Activated T-helper 9 cell treated with anti-CD3 and anti-CD28 coated beads, Interleukin-2, amount 50 U/mL, for 16 hours (primary cell): ENCODE data around the gene UNC5B.
"Not testable (repeated sequence)": the region's sequence is repeated elsewhere in the genome, so short reads cannot be mapped to it uniquely, and the experiment has no call there.

Source experiments
- DNase-seq: peaks from one replicate; pipeline ENCODE4 v3.0.0-alpha.2; 2020; ENCODE audit warnings: low read depth

UNC5B gene

GRCh38 chr10:71268247-71268691 is 55.9 kb downstream of the UNC5B start:
- DNase-seq = no peak

DNA sequence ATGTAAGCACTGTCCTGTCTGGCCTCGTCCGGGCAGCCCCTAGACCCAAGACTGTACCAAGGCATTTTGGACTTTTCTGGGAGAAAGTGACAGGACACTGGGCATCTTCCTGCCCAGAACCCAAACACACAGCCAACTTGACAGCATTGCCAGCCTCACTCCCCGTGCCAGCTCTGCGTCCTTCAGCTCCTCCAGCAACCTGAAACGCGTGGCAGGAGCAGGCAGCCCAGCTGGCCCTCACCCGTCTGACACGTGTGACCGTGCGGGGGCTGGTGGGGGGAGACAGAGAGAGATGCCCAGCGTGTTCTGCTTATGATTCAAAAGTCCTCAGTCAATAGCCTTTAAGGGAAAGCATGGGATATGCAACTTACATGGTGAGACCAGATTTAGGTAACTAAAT is 56.4 kb downstream of the UNC5B start:
- no peak for DNase-seq

- no peak for DNase-seq
Measured at GRCh38 chr10:71269301-71270288, 57.2 kb downstream of the UNC5B start.

DNA sequence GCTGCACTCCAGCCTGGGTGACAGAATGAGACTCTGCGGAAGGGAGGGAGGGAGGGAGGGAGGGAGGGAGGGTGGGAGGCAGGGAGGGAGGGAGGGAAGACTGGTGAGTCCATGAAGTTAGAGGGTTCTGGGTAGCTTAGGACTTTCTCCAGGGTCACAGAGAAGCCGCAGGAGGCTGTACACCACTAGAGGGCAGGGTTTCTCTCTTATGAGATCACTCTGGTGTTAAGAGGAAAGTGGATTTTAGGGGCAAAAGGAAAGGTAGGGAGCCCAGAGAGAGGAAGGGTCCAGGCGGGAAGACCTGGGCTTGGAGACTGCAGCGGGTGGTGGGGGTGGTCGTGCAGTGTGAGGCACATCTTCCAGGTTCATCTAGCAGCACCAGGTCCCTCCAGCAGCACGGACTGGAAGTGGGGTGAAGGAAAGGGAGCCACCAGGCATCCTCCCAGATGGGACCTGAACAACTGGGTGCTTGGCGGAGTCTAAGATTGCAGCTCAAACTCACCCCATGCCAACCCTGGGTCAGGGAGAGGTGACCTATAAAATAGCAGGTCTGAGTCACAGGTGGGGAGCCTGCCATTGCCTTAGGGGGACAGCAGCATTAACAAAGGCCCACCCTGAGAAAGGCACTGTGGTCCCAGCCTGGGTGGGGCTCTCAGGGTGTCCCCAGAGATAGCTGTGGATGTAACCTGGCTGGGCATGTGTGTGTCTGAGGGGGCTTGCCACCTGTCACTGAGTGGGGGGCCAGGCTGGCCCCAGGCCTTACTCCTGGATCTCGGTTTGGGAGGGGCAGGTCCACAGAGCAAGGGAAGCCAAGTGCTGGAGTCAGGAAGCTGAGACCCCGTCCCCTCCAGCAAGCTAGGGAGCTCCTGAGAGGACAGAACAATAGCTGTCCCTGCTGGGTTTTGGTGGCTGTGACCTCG is 58.2 kb downstream of the UNC5B start:
- DNase-seq = no peak

DNA sequence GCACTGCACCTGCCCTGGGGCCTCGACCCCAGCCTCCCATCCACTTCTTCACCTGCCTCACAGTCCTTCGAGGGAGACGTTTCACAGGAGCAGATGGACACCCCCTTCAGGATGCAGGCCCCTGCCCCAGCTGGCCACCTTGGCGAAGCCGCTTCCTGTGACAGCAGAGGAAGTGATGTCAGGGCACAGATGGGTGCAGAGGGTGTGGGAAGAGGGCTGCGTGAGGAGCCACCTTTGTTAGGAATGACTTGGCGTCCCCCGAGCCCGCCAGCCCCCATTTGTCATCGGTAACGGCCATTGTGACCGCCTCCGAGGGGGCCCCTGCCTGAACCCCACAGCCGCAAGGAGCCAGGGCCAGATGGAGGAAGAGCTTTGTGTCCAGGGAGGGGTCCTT is 59.3 kb downstream of the UNC5B start:
- DNase-seq = no peak

- no peak for DNase-seq
Measured at GRCh38 chr10:71272056-71272771, 59.8 kb downstream of the UNC5B start.

DNA sequence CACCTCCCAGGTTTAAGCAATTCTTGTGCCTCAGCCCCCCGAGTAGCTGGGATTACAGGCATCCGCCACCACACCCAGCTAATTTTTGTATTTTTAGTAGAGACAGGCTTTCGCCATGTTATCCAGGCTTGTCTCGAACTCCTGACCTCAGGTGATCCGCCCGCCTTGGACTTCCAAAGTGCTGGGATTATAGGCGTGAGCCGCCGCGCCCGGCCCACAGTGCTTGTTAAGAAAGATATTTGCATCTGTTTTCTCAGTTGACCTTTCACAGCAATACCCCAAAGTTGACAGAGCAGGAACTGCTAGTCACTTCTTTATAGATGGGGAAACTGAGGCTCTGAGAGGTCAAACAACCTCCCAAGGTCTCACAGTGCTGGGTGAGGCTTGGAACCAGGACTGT is 60.6 kb downstream of the UNC5B start:
- not testable (repeated sequence) for DNase-seq

GRCh38 chr10:71273506-71273905 is 61.1 kb downstream of the UNC5B start:
- DNase-seq = no peak

GRCh38 chr10:71274901-71275796 is 62.8 kb downstream of the UNC5B start:
- no peak for DNase-seq

DNA sequence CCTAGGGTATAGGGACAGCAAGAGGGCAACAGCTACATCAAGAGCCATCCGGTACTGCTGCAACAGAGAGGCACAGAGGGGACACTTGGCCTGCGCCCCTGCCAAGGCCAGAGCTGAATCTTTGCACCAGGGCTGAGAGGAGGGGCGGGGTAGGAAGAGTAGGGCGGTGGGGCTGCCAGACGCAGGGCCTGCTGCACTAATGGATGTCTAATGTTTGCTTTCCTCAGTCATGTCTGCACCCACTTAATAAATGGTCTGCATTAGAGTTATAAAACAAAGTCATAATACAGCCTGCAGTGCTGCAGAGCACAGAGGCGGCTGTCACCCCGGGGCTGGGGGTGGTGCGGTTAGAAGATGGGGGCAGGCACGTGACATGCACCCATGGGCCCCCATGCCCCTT is 64.5 kb downstream of the UNC5B start:
- no peak for DNase-seq

GRCh38 chr10:71277914-71278665 is 65.7 kb downstream of the UNC5B start:
- no peak for DNase-seq

GRCh38 chr10:71278691-71279588 is 66.6 kb downstream of the UNC5B start:
- no peak for DNase-seq

- DNase-seq = no peak
Measured at GRCh38 chr10:71279590-71280170, 67.3 kb downstream of the UNC5B start.

- no peak for DNase-seq
Measured at GRCh38 chr10:71280216-71280615, 67.8 kb downstream of the UNC5B start.

DNA sequence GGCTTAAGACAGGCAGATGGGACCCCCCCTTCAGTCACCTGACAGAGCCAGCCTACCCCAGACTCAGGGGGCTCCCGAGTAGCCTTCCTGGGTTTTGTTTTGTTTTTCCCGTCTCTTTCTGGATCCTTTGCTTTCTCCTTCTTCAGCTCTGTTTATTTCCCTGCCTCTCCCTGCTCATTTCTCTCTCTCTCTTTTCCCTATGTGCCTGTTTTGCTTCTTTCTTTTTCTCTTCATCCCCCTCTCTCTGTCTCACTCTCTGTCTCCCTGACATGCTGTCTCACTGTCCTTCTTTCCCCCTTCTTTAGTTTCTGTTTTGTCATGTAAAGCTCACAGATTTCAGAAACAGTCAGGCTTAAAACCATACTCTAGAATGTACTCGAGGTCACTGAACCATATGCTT is 68.5 kb downstream of the UNC5B start:
- DNase-seq = no peak

DNA sequence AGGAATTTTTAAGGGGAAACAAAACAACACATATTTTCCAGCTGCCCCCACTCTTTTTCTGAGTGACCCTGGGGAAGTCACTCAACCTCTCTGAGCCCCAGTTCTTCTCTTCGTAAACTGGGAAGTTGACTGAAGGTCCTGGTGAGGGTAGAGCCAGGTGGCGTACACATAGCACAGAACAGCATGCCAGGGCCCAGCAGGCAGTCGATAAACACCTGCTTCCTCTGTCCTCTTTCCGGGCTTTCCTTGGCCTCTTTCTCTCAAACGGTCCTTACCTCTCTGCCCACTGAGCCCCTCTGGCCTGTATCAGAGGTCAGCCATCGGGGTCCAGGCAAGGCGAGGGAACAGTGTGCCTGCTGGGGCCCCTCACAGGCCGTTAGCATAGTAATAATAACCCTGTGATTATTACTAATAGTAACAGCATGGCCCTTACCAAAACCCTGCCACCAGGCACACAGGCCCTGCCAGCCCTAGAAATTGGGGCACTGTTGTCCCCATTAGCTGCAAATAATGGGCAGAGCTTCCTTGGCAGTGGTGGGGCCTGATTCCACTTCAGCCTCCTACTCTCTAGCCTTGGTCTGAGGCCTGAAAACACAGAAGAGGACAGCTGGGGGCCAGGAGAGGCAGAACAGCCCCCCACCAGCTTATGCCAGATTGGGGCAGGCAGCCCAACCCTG is 69.4 kb downstream of the UNC5B start:
- no peak for DNase-seq

GRCh38 chr10:71282323-71282680 is 69.9 kb downstream of the UNC5B start:
- no peak for DNase-seq

GRCh38 chr10:71283410-71283809 is 71.0 kb downstream of the UNC5B start:
- no peak for DNase-seq
